NT2/D1 (cell line): ENCODE data around the gene ILDR2.

Experiments
- YY1 ChIP-seq: IDR thresholded peaks from 2 replicates; pipeline ENCODE4 v1.6.1; 2011; ENCODE audit not compliant: insufficient read length, insufficient read depth
- ZNF274 ChIP-seq: IDR thresholded peaks from 2 replicates; pipeline ENCODE4 v1.6.1; 2011; ENCODE audit warnings: mild to moderate bottlenecking, low read depth, low read length

GRCh38 chr1:166899769-166900168 is 75.6 kb downstream of the ILDR2 start:
- TF ChIP-seq YY1 (no peak), ZNF274 (no peak)
